DMS53 (cell line): ENCODE data around the gene PDE4D.

Source experiments
- DNase-seq: peaks from one replicate; lab custom pipeline; 2025; lab: John Stamatoyannopoulos, UW

PDE4D gene

DNA sequence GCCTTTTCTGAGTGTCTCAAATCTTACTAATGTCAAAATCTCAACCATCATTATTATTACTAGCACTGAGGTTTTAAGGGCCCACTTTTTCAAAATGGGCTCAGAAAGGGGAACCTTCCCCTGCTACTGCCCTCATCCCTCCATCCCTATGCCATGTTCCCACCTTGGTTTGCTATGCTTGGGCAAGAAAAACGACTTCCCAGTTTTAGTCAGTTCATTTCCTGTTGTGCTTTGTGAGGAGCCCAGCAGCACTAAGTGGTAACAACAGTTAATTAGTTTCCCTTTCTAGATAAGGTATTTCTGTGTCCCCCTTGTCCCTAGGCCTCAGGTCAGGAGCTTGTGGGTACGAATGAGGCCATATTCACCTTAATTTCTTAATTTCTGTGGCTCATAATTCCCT, 715.5 kb downstream of the PDE4D start:
- DNase-seq, result no peak

DNA sequence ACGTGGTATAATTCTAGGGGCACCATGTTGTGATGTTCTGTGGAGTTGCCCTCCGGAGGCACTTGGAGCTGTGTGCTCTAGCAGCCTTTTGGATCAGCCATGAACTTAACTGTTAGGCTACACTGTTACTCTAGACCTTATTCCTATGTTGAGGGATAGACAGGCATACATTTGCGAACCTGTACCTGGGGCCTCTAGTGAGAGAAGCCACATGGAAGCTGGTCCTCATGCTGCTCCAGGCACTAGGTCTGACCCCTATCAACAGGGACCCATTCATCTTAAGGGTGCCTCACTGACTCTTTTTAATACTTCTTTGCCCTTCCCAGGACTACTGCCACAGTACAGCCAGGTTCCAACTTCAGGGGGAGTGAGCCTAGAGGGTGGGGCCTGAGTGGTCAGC, 715.9 kb downstream of the PDE4D start:
- DNase-seq, result no peak

DNA sequence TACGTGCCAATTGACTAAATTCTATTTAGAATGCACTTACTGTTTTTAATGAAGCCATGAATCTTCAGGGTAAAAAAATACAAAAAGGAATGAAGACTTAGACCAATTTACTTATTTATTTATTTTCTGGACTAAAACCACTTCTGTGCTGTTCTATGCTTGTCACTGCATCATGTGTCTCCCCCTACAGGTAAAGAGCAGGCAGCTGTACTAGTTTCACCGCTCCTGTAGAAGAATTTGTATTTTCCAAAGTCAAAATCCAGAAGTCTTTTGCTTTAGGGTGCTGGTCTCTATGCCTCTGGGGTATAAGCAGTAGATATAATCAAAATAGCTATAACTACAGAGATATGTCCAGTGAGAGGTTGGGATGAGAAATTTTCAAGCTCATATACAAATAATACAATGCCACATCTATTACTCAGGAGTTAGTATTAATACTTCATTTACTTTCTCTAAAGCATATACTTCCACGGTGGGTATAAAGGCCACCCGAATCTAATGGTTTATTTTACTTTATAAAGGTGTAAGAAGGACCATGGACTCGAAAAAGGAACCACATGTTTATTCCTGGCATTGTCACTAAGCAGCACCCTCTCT, 719.2 kb downstream of the PDE4D start:
- peak; percentile 78 for DNase-seq

DNA sequence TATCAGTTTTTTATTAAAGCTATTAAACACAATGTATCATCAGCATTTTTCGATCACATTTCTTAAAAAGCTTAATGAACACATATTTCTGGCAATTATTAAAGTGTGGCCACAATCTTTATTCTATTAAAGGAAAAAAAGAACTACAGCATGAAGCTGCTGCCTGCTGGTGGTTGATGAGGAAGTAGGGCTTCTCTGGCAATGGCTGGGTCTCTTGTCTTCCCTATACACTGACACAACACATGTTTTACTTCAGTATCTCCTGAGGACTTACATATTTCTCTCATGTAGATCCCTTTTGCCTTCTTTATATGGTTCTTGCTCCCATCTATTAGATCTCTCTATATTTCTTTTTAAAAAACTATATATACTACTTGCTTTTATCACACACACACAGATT, 719.9 kb downstream of the PDE4D start:
- DNase-seq, result peak; percentile 10

DNA sequence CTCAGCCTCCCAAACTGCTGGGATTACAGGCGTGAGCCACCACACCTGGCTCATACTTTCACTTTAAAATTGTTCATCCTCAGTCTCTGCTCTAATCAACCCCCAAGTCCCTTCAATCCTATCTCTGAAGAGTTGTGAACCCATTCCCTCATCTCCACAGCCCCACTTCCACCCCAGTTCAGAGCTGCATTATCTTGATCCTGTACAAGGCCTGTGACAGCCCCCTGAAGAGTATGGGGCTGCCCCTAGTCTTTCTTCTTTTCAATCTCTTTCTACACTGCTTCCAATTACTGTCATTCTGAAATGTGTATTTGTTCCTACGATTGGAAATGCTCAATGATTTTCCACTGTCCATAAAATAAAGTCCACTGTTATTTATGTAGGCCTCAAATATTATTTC, 722.4 kb downstream of the PDE4D start:
- DNase-seq, result no peak

DNA sequence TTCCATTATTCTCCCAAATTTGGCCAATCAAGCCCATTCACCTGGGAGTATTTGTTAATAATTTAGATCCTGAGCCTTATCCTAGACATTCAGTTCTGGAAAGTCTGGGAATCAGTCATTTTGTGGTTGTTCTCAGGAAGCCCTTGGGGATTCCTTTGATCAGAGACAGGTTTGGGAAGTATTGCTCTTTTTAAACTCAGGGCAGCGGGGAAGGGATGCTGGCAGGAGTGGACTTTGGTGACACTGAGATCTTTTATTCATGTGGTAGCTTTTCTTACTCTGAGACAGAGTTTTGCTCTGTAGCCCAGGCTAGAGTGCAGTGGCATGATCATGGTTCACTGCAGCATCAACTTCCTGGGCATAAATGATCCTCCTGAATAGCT, 723.8 kb downstream of the PDE4D start:
- DNase-seq, result no peak

DNA sequence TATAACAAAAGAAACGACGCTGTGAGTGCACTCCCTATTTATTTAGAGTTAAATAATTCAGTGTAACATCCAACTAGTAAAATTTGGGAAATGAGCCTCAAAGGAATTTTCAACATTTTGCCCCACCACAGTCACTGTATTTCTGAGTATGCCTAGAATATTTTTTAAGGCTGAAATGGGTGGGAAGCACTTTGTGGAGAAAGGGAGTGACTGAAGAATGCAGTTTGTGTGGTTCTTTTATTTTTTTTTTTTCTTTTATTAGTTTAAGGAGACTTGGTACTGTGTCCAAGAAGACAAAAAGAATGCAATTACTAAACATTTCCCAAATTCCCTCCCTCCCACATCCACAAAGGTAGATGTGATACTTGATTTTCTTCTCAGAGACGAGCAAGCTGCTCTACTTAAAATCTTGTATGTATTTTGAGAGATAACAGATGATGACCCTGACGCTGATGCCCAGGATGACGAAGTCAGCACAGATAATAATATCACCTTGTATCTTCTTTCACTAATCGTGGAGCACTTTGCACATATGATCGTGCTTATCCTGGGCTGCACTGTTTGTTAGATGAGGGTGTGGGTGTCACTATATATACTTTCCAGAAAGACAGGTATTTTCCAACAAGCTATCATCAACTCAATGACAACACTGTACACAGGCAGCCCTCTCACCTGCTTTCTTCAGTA, 724.3 kb downstream of the PDE4D start:
- no peak for DNase-seq

DNA sequence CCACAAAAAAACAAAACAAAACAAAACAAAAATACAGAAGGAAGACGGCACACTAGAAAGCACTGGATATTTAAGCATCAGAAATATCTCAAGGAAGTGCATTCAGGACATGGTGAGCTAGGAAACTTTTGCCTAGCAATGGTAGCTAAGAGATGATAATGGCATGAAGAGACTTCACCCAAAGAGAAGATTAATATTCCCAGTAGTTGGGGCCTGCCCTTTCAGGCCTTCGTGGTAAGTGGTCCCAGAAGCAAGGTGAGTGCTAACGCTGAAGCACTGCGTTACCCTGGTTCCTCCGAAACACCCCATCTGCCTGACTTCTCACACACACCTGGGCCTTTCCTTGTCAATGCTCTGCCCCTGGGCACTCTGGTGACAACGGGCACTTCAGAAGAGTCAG, 725.5 kb downstream of the PDE4D start:
- DNase-seq, result no peak

DNA sequence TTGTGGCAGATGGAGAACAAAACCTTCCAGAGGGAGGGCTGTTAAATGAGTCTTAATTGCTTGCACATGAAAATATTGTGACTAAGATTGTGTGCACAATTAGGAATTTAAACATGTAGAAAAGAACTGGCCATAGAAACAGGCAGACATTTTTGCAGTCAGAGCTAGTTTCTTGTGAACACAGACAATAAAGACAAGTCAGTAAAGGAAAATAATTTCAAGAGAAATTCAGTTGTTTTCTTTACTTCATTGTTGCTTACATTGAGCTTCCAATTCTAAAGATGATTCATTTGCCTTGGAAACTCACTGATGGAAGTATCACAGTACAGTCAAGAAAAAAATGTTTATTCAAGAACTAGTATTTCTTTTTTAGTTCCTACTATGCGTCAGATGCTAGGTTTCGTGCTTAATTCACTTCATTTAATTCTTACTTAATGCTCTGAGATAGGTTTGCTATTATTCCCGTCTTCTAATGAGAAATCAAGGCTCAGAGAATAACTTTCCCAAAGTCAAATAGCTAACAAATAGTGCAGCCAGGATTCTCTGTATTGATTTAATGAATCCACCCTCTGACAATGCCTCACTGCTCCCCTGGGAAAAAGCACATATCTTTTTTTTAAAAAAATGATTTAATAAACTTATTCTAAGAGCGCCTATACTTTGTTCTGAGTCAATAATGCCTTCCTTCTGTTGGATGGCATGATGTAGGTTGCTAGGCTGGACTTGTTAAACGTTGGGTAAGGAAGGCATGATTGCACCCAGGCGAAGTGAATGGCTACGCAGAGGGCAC, 729.3 kb downstream of the PDE4D start:
- DNase-seq, result no peak

DNA sequence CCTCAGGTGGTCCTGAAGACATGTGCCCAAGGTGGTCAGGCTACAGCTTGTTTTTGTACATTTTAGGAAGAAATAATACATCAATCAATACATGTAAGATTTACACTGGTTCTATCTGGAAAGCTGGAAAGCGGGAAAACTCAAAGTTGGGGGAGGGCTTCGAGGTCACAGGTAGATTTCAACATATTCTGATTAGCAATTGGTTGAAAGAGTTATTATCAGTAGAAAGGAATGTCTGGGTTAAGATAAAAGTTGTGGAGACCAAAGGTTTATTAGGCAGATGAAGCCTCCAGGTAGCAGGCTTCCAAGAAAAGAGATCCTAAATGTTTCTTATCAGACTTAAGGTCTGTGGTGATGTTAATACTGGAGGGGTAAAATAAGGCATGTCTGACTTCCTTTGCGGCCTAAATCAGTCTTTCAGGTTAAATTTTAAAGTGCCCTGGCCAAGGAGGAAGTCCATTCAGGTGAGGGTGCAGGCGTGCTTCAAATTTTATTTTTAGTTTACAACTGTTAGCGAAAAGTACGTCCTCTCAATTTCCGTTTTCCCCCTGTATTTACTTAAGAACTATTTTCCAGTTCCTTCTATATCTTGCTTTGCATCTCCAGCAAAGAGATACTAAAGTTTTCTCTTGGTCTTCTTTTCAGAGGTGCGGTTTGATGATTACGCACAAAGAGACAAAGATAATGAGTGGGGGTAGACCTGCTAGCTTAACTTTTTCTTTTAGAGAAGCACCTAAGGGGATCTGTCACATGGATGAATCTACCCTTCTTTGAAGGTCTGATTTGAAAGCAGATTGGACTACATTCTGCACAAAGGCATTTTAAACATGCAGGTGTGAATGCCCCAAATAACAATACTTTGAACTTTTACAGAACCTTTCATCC, 732.1 kb downstream of the PDE4D start:
- DNase-seq, result no peak

DNA sequence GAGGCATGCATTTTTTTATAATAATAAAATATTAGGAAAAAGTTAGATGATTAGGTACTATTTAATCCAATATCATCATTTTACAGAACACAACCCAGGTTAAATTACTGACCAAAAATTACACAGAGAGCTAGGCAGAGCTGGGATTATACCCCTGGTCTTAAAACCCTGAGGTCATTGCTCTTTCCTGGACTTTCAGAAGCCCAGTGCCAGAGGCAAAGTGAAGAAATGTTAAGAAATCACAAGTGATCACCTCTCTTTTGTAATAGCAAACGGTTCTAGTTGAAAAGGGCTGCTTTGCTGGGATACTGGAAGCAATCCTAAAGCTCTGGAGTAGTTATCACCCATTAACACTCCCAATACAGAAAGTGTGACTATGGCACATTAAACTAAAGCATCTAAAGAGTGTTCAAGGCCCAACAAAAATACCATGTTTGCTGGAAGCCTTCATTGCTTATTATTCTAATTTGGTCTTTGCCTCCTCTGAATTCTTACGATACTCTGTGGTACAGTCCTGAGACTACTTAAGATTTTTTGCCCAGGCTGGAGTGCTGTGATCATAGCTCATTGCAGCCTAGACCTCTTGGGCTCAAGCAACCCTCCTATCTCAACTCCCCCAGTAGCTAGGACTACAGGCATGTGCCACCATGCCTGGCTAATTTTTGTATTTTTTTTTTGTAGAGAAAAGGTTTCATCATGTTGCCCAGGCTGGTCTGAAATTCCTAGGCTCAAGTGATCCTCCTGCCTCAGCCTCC, 734.7 kb downstream of the PDE4D start:
- DNase-seq, result no peak

DNA sequence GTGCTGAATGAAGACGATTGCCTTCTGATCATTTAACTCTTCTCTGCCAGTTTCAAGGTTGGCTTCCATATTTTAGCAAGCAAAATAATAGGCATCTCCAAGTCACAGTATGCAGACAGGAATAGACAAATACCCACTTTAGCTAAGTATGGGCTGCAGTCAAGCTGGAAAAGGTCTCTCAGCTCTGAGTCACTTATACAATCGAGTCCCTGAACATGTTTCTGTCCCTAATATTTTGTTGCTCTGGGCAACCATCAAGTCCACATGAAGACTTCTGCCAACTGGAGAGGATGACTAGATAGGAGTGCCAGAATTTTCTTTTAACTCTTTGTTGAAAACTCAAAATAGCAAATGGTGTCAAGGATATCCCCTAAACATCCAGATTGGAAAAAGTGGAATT, 735.4 kb downstream of the PDE4D start:
- peak; percentile 17 for DNase-seq

DNA sequence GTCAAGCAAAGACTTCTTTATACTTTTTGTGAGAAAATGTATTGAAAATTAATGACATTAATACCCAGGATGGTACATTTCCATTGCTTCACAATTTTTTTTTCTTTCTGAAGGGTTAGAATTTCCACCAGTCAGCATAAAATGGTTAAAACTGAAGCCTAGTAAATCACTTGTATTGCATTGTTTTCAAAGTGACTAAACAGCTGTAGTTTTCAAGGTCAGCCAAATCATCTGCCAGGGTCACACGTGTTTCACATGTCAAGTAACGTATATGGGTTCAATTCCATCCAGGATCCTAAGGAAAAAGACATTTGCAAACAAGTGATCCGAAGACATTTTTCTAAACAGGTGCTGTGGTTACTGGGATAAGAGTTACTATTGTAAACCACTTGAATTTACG, 736.5 kb downstream of the PDE4D start:
- no peak for DNase-seq

DNA sequence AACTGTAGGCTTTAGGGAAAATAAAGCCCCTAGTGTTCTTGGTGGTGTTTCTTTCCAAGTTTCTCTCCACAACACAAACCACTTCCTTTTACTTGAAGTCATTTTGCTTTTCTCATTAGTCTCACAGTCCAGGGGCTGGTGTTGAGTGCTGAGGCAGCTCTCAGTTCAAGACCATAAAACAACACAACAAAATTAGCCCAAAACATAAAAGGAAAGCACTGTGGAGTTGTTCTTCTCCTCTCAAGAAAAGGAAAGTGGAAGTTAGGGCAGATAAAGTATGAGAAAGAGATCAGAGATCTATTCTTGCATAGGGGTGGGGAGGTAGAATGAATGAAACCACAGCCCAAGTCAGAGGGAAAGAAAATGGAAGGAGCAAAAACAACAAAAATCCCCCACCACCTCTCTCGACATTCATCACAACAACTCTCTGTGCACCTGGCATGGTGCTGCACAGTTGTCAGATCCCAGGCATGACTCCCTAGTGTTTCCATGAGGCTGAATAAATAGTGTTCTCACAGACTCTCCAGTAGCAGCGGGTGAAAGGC, 740.8 kb downstream of the PDE4D start:
- DNase-seq, result no peak

DNA sequence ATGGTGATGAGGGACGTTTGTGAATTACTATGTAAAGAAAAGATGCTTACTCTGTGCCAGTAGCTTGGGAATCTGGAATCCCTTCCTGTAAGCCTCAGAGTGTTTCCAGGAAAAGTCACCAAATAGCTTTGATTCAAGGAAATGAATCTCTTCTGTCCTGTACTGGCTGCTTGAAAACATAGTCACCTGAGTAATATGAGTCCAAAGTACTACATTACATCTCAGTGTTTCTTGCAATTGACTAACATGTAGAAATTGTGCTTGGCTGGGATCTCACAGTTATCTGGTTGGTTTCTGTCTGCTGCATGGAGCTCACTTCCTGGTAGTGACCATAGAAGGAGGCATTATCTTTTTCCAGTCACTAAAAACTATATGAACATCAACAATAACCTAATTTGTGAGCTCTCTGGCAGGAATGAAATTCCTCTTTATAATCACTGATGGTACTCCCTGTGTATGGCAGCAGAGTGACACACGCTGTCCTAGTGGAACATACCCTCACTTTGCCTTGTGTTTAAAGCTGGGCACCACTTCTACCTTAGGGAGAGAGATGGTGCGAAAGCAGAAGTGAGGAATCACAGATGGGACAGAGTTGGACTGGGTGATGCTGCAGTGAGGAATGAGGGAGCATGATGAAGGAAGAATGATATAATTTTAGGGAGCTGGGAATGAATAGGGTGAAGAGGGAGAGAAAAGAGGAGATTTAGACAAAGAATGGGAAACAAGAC, 742.2 kb downstream of the PDE4D start:
- DNase-seq, result peak; percentile 7

DNA sequence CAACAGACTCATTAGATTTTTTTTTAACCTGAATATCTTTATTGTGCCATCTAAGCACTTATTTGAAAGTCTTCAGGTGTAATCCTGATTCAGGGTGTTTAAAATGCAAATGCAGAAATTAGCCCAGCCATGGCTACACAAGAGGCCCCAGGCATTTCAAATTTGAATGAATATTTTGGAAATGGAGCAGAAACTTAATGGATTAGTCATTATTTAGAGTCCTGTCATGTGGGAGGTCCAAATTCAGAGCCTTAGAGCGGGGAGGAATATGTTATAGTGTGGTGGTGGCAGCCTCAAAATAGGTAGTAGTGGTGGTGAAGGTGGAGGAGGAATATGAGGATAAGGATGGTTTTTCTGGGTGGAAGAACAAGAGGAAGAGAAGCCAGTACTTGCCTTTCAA, 743.7 kb downstream of the PDE4D start:
- no peak for DNase-seq

DNA sequence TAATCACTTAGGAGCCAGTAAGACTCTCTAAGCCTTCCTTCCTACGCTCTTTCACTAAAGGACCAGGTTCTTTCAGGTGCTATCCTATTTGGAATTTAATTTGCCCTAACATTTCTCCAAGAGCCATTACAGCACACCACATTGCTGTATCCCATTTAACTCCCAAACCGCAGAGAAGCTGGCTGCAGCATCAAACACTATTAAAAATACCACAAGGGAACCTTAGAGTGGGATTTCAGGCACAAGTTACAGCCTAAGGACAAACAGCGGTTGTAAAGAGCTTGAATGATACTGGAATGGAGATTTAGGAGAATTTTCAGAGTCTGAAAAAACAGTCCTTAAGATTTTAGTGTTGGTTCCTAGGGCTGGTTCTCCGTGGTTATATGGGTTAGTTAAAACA, 744.3 kb downstream of the PDE4D start:
- no peak for DNase-seq

DNA sequence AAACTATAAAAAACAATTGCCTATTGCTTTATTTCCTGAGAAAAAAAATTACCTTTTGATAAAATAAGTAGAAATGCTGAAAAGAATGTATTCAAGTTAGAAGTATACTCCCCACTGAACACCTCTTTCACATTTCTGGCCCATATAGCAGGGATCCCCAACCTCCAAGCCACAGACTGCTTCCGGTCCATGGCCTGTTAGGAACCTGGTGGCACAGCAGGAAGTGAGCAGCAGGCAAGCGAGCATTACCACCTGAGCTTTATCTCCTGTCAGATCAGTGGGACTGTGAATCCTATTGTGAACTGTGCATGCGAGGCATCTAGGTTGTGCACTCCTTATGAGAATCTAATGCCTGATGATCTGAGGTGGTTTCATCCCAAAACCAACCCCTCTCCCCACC, 746.8 kb downstream of the PDE4D start:
- no peak for DNase-seq

DNA sequence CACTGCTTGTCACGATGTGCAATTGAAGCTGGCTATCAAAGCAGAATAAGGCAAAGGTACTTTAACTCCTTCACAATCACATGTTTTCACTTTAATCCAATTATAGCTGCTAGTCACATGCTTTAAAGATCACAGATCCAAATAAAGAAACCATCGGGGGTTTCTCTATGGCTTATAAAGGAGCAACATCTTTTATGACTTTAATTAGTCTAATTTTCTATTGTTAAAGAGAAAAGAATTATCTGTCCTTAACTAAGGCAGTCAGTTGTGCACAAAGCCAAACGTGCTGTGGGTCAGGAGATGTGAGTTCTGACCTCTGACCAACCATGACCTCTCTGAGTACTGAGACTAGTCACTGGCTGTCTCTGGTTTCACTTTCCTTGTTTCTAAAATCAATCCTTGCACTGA, 749.6 kb downstream of the PDE4D start:
- no peak for DNase-seq

DNA sequence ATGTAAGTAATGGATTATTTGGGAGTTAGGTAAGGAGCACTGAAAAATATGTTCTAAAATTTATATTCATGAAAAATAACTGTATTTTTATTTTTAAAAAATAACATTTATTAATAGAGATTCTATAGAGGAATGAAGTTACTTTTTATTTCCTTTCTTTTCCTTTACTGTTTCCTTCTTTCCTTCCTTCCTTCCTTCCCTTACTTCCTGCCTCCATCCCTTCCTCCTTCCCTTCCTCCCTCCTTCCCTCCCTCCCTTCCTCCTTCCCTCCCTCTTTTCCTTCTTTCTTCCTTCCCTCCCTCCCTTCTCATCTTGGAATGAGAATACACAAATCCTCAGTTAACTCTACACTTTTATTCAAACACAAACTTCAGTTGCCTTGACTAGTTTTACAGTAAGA, 750.6 kb downstream of the PDE4D start:
- no peak for DNase-seq

DNA sequence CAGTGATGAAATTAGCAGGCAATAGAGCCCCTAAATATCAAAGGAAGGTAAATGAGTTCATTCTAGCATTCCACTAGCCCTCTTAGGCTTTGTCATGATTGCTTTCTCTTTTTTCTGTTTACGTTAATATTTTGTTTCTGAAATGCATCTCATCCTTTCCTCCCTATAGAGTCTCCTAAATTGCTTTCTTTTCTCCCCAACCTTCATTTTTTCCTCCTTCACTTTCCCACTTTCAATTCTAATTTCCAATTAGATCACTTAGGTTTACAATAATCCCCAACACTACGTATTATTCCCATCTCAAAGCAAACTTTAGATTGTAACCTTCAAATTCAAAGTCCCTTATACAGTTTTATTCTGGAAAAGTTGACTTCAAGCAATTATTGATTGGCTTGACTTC, 751.4 kb downstream of the PDE4D start:
- DNase-seq, result no peak
